NCI-H748 treated with DMSO at 0.1 percent for 48 hours (cell line): ENCODE data around the gene TSPAN8.
"Not testable (repeated sequence)": the region's sequence is repeated elsewhere in the genome, so short reads cannot be mapped to it uniquely, and the experiment has no call there.

ENCODE experiments used
- DNase-seq: peaks from one replicate; lab custom pipeline; 2025; lab: John Stamatoyannopoulos, UW

TSPAN8 gene

GRCh38 chr12:71128191-71128788, 29.5 kb downstream of the TSPAN8 start:
- no peak for DNase-seq

- DNase-seq = no peak
Measured at GRCh38 chr12:71125949-71126348, 31.9 kb downstream of the TSPAN8 start.

GRCh38 chr12:71125515-71125914, 32.3 kb downstream of the TSPAN8 start:
- no peak for DNase-seq

GRCh38 chr12:71124835-71125460, 32.9 kb downstream of the TSPAN8 start:
- peak; percentile 5 for DNase-seq

- not testable (repeated sequence) for DNase-seq
Measured at GRCh38 chr12:71113148-71113547, 44.7 kb downstream of the TSPAN8 start.

GRCh38 chr12:71109834-71110233, 48.0 kb downstream of the TSPAN8 start:
- no peak for DNase-seq

GRCh38 chr12:71108355-71108754, 49.4 kb downstream of the TSPAN8 start:
- DNase-seq = no peak

- no peak for DNase-seq
Measured at GRCh38 chr12:71107936-71108335, 49.9 kb downstream of the TSPAN8 start.

- no peak for DNase-seq
Measured at GRCh38 chr12:71105956-71106355, 51.8 kb downstream of the TSPAN8 start.

- no peak for DNase-seq
Measured at GRCh38 chr12:71092290-71092689, 65.5 kb downstream of the TSPAN8 start.

GRCh38 chr12:71090971-71091370, 66.8 kb downstream of the TSPAN8 start:
- no peak for DNase-seq

GRCh38 chr12:71085575-71085974, 72.2 kb downstream of the TSPAN8 start:
- no peak for DNase-seq

- DNase-seq = no peak
Measured at GRCh38 chr12:71075743-71076142, 82.1 kb downstream of the TSPAN8 start.
